Caki2 (cell line): ENCODE results near the gene SPDL1. TPM values are rescaled to one million over a fixed set of nuclear protein-coding genes. Genes with fewer than 3 reads are reported as not detected.
A peak's percentile ranks its signal among the peaks of the same experiment; 100 is the strongest.

ENCODE experiments used
- DNase-seq: peaks from one replicate; pipeline ENCODE4 v3.0.0-alpha.2; 2015; ENCODE audit warnings: low read depth
- in situ Hi-C: cut with HindIII; loops from 2 replicates; pipeline ENCODE4 v1.10.0; 2016; ENCODE audit warnings: low sequenced_read_pairs, low pct_unique_long_range_greater_than_20kb, mixed read lengths
- total RNA-seq: library from RNA; depleted of rRNA; stranded (reverse); fragments of >200 nt; shearing (Covaris generic); gene quantifications from 2 replicates; pipeline ENCODE4 v1.2.3, GENCODE V29; 2014; ENCODE audit warnings: low replicate concordance

SPDL1 gene
- total RNA-seq, 1 experiment from 2014 or later: 16.9 TPM

GRCh38 chr5:169567079-169567478 lies 16.5 kb upstream of the SPDL1 start:
- DNase-seq: no peak
- in situ Hi-C loops: no loop called here

GRCh38 chr5:169569513-169569912 lies 14.1 kb upstream of the SPDL1 start:
- in situ Hi-C loops: no loop called here
- DNase-seq: no peak

GRCh38 chr5:169571355-169571754 lies 12.2 kb upstream of the SPDL1 start:
- no peak for DNase-seq

GRCh38 chr5:169574134-169574646 lies 9.4 kb upstream of the SPDL1 start:
- in situ Hi-C loops: no loop called here
- DNase-seq: no peak

More at GRCh38 chr5:169571355-169571754, 12.2 kb upstream of the SPDL1 start:
- in situ Hi-C loops: no loop called here

- in situ Hi-C loops: no loop called here
- peak; percentile 21 for DNase-seq
Observed at GRCh38 chr5:169576181-169576598, 7.4 kb upstream of the SPDL1 start.

GRCh38 chr5:169577951-169578350 lies 5.6 kb upstream of the SPDL1 start:
- peak; percentile 33 for DNase-seq
- in situ Hi-C loops: no loop called here

GRCh38 chr5:169580964-169581363 lies 2.6 kb upstream of the SPDL1 start:
- in situ Hi-C loops: no loop called here
- no peak for DNase-seq

GRCh38 chr5:169581580-169582227 lies 1.9 kb upstream of the SPDL1 start:
- in situ Hi-C loops: no loop called here

GRCh38 chr5:169583101-169583423 lies 511 bp upstream of the SPDL1 start:
- in situ Hi-C loops: no loop called here
- no peak for DNase-seq

More at GRCh38 chr5:169581580-169582227, 1.9 kb upstream of the SPDL1 start:
- DNase-seq: peak; percentile 56

GRCh38 chr5:169584998-169585451 lies 1.5 kb downstream of the SPDL1 start:
- peak; percentile 71 for DNase-seq
- in situ Hi-C loops: no loop called here

- in situ Hi-C loops: no loop called here
- no peak for DNase-seq
Observed at GRCh38 chr5:169590602-169591001, 7.0 kb downstream of the SPDL1 start.

GRCh38 chr5:169591636-169592035 lies 8.1 kb downstream of the SPDL1 start:
- DNase-seq: no peak
- in situ Hi-C loops: no loop called here

- in situ Hi-C loops: no loop called here
- peak; percentile 73 for DNase-seq
Observed at GRCh38 chr5:169592937-169593650, 9.5 kb downstream of the SPDL1 start.

GRCh38 chr5:169595172-169595820 lies 11.7 kb downstream of the SPDL1 start:
- in situ Hi-C loops: no loop called here
- DNase-seq: peak; percentile 43

GRCh38 chr5:169599451-169599850 lies 15.9 kb downstream of the SPDL1 start:
- in situ Hi-C loops: no loop called here
- no peak for DNase-seq

- no peak for DNase-seq
- in situ Hi-C loops: no loop called here
Observed at GRCh38 chr5:169602535-169602934, 19.0 kb downstream of the SPDL1 start.

- DNase-seq: no peak
- in situ Hi-C loops: no loop called here
Observed at GRCh38 chr5:169606279-169606678, 22.7 kb downstream of the SPDL1 start.

GRCh38 chr5:169607882-169608281 lies 24.3 kb downstream of the SPDL1 start:
- DNase-seq: no peak
- in situ Hi-C loops: no loop called here

- in situ Hi-C loops: no loop called here
- no peak for DNase-seq
Observed at GRCh38 chr5:169609716-169610115, 26.1 kb downstream of the SPDL1 start.
